GM18868 (cell line): Measurements from ENCODE around the gene ALAD.
A peak's percentile ranks its signal among the peaks of the same experiment; 100 is the strongest.
"Not testable (repeated sequence)": the region's sequence is repeated elsewhere in the genome, so short reads cannot be mapped to it uniquely, and the experiment has no call there.

Experiments
- ATAC-seq: cut with Tn5 transposase; IDR thresholded peaks from one replicate; pipeline ENCODE4 v1.9.1; 2021; ENCODE audit warnings: mild to moderate bottlenecking, moderate library complexity; ENCODE audit not compliant: unreplicated experiment

The ALAD gene

GRCh38 chr9:113401027-113401792 lies at the start of gene ALAD:
ALAD (minus strand) TSS chr9:113401284; CDS start chr9:113393559, 7,725 bp downstream.
- ATAC-seq = peak; percentile 99

GRCh38 chr9:113449376-113449775 lies 48.3 kb upstream of the ALAD start:
- no peak for ATAC-seq

GRCh38 chr9:113446323-113446740 lies 45.2 kb upstream of the ALAD start:
- no peak for ATAC-seq

GRCh38 chr9:113444736-113445135 lies 43.7 kb upstream of the ALAD start:
- no peak for ATAC-seq

GRCh38 chr9:113437716-113438115 lies 36.6 kb upstream of the ALAD start:
- ATAC-seq = not testable (repeated sequence)

GRCh38 chr9:113436728-113437515 lies 35.8 kb upstream of the ALAD start:
- ATAC-seq = no peak

- no peak for ATAC-seq
Observed at GRCh38 chr9:113431191-113431590, 30.1 kb upstream of the ALAD start.

- ATAC-seq = no peak
Observed at GRCh38 chr9:113428062-113428615, 27.1 kb upstream of the ALAD start.

- no peak for ATAC-seq
Observed at GRCh38 chr9:113427629-113428028, 26.5 kb upstream of the ALAD start.

GRCh38 chr9:113426701-113427100 lies 25.6 kb upstream of the ALAD start:
- ATAC-seq = no peak

GRCh38 chr9:113425072-113425471 lies 24.0 kb upstream of the ALAD start:
- ATAC-seq = no peak

GRCh38 chr9:113421726-113422125 lies 20.6 kb upstream of the ALAD start:
- no peak for ATAC-seq

GRCh38 chr9:113417370-113417769 lies 16.3 kb upstream of the ALAD start:
- no peak for ATAC-seq

- ATAC-seq = peak; percentile 96
Observed at GRCh38 chr9:113416149-113416721, 15.2 kb upstream of the ALAD start.

- ATAC-seq = peak; percentile 91
Observed at GRCh38 chr9:113410207-113410864, 9.3 kb upstream of the ALAD start, which contains the start of the genes C9orf43 and POLE3. C9orf43 (plus strand) TSS chr9:113410747; CDS start chr9:113413494, 2,747 bp downstream. POLE3 (minus strand) TSS chr9:113410675; CDS start chr9:113410293, 382 bp downstream.

GRCh38 chr9:113409883-113410206 lies 8.8 kb upstream of the ALAD start:
- no peak for ATAC-seq

- ATAC-seq = no peak
Observed at GRCh38 chr9:113409481-113409880, 8.4 kb upstream of the ALAD start.

GRCh38 chr9:113406873-113407511 lies 5.9 kb upstream of the ALAD start:
- ATAC-seq = not testable (repeated sequence)

- ATAC-seq = not testable (repeated sequence)
Observed at GRCh38 chr9:113406353-113406752, 5.3 kb upstream of the ALAD start.

GRCh38 chr9:113403646-113404045 lies 2.6 kb upstream of the ALAD start:
- no peak for ATAC-seq
